HG03280 (cell line): ENCODE data around the gene UCKL1.
"Not testable (repeated sequence)": the region's sequence is repeated elsewhere in the genome, so short reads cannot be mapped to it uniquely, and the experiment has no call there.

Experiments
- ATAC-seq: cut with Tn5 transposase; IDR thresholded peaks from one replicate; pipeline ENCODE4 v1.9.1; 2021; ENCODE audit warnings: mild to moderate bottlenecking, moderate library complexity; ENCODE audit not compliant: unreplicated experiment

Gene UCKL1

GRCh38 chr20:63924241-63924640, 32.0 kb downstream of the UCKL1 start:
- ATAC-seq, result no peak

GRCh38 chr20:63923651-63924050, 32.6 kb downstream of the UCKL1 start:
- ATAC-seq, result no peak

GRCh38 chr20:63920226-63920625, 36.0 kb downstream of the UCKL1 start:
- ATAC-seq, result no peak

- ATAC-seq, result no peak
Measured at GRCh38 chr20:63919130-63919529, 37.1 kb downstream of the UCKL1 start.

GRCh38 chr20:63917811-63918210, 38.4 kb downstream of the UCKL1 start:
- ATAC-seq, result no peak

GRCh38 chr20:63916371-63916939, 39.8 kb downstream of the UCKL1 start:
- ATAC-seq, result not testable (repeated sequence)

- ATAC-seq, result no peak
Measured at GRCh38 chr20:63915471-63915870, 40.7 kb downstream of the UCKL1 start.

GRCh38 chr20:63913768-63914167, 42.4 kb downstream of the UCKL1 start:
- no peak for ATAC-seq

GRCh38 chr20:63911176-63911575, 45.0 kb downstream of the UCKL1 start:
- ATAC-seq, result no peak

- no peak for ATAC-seq
Measured at GRCh38 chr20:63908008-63908682, 48.1 kb downstream of the UCKL1 start.

- ATAC-seq, result no peak
Measured at GRCh38 chr20:63903796-63904561, 52.2 kb downstream of the UCKL1 start.

GRCh38 chr20:63900413-63900812, 55.8 kb downstream of the UCKL1 start:
- no peak for ATAC-seq

- no peak for ATAC-seq
Measured at GRCh38 chr20:63898882-63899558, 57.2 kb downstream of the UCKL1 start.

- no peak for ATAC-seq
Measured at GRCh38 chr20:63897978-63898561, 58.1 kb downstream of the UCKL1 start.

GRCh38 chr20:63896264-63897105, 59.7 kb downstream of the UCKL1 start:
- ATAC-seq, result no peak

GRCh38 chr20:63895952-63896263, 60.3 kb downstream of the UCKL1 start:
- no peak for ATAC-seq

- peak; percentile 5 for ATAC-seq
Measured at GRCh38 chr20:63895202-63895951, 60.8 kb downstream of the UCKL1 start.

GRCh38 chr20:63894358-63895201, 61.6 kb downstream of the UCKL1 start, which contains the start of gene DNAJC5:
Gene DNAJC5, plus strand, starts transcription at chr20:63895126. Its CDS starts 33,220 bp downstream, at chr20:63928346.
- peak; percentile 90 for ATAC-seq

GRCh38 chr20:63893999-63894357, 62.2 kb downstream of the UCKL1 start:
- no peak for ATAC-seq
